Measurements from ENCODE around the gene GAB4.

GAB4 gene

DNA sequence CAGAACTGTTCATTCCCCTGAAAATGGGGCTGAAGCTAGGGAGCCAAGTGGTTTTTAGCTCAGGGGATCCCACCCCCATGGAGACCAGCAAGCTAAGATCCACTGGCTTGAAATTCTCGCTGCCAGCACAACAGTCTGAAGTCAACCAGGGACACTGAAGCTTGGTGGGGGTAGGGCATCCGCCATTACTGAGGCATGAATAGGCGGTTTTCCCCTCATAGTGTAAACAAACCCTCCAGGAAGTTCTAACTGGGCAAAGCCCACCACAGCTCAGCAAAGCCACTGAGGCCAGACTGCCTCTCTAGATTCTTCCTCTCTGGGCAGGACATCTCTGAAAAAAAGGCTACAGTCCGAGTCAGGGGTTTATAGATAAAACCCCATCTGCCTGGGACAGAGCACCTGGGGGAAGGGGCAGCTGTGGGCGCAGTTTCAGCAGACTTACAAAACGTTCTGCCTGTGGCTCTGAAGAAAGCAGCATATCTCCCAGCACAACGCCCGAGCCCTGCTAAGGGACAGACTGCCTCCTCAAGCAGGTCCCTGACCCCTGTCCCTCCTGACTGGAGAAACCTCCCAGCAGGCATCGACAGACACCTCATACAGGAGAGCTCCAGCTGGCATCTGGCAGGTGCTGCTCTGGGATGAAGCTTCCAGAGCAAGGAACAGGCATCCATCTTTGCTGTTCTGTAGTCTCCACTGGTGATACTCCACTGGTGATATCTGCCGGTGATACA lies 32.7 kb downstream of the GAB4 start:
- no peak for DNase-seq

DNA sequence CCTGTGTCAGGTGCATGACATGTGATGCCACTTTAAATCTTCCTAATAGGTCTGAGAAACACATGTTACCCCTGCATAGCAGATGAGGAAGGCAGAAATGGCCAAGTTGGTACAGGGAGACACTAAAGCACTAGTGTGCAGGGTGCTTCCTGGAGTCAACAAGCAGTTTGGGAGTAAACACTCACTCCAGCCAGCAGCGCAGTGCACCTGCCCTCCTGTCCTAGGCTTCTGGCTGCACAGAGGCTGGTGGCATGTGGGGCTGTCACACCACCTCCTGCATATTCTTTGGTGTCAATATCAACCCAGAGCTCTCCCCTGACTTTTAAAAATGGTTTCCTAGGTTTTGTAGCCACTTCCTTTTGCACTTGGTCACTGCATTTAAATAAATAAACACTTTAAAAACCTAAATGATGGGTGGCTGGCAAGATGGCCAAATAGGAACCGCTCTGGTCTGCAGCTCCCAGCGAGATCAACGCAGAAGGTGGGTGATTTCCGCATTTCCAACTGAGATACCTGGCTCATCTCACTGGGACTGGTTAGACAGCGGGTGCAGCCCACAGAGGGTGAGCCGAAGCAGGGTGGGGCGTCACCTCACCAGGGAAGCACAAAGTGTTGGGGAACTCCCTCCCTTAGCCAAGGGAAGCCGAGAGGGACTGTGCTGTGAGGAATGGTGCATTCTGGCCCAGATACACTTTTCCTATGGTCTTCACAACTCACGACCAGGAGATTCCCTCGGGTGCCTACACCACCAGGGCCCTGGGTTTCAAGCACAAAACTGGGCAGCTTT lies 33.5 kb downstream of the GAB4 start:
- no peak for DNase-seq

DNA sequence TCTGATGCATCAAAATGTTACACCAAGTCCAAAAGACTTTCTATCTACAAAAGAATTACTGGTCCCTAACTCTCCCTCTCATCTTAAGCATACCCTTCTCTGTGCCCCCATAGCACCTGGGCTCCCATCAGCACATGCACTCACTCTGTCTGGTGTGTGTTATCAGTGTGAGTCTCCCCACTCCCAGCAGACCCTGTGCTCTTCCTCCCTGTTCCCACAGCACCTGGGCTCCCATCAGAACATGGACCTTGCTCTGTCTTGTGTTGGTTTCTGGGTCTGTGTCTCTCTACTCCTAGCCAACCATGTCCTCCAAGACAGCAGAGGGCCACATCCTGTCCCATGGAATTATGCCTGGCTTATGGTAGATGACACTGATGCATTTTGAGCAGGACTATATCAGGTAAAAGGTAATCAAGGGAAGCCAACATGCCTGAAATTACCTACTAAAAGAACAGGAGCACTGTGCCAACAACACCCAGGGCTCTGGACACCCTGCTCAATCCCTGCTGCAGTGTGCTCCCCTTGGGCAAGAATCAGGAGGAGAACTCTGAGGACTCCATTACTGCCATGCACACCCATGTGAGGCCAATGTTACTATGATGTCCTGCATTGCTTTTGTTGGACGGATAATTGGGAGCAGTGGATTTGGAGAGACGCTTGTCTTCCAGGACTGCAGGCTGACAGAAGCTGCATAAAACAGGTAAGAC lies 34.3 kb downstream of the GAB4 start:
- DNase-seq, result no peak

DNA sequence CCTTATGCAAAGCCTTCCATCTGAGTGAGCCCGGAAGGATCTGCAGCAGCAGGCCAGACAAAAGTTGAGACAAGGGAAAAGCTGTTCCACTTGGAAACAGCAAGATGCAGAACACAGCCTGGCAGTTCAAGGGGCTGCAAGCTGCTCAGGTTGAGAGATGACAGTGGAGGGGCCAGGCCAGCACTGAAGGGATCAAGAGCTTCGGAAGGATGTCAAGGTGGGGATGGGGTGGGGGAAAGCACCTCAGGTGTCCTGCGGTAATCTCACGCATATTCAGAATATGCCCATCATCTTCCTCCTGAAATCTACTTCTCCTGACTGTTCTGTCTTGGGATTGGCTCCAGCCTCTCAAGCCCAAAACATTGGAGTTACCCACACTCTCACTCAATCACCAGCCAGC lies 35.7 kb downstream of the GAB4 start:
- DNase-seq, result no peak

DNA sequence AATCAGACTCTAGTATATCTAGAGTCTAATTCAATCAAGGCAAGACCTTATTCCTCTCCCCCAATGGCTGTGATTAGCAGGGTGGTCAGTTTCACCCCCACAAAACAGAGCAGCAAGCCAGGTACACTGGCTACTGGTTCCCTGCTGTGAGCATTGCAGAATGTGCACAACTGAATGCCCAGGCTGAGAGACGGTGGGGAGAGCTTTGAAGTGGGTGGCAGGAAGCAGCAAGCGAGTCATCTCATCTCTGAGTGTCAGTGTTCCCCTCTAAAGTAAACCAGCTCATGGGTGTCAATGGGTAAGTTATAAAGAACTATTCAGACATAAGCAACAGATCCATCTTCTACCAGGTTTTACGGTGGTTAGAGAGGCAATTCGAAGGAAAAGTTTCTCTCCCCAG lies 37.6 kb downstream of the GAB4 start:
- no peak for DNase-seq

DNA sequence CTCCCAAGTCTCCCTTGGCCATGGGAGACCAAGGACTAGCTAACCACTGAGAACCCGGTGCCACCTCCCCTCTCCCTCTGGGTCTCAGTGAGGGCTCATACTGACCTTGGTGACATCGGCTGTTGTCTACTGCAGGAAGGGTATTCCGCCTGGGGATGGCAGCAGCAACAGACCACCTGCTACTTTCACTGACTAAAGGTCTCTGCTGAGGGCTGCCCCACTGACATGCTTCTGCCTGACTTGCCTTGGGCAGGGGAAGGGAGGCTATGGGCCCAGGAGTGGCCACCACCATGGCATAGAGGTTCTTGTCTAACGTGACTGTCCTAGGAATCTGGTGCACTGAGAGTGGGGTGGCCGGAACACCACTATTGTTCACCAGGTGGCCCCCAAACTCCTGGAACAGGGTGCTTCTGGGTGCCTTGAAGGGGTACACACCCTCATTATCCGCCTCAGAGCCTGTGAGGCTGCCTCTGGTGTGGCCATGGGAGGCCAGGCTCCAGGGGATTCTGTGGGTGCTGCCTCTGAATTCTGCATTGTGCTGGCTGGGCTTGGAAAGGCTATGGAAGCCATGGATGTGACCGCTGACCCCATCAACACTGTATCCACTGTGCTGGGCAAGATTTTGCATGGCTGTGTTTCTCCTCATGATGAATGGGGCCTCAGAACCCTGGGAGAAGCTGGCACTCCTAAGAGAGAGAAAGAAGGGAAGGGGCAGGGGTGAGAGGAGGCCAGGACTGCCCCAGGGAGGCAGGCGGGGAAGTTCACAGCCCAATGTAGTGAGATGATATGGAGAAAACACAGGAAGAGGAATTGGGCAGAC lies 38.3 kb downstream of the GAB4 start:
- no peak for DNase-seq

DNA sequence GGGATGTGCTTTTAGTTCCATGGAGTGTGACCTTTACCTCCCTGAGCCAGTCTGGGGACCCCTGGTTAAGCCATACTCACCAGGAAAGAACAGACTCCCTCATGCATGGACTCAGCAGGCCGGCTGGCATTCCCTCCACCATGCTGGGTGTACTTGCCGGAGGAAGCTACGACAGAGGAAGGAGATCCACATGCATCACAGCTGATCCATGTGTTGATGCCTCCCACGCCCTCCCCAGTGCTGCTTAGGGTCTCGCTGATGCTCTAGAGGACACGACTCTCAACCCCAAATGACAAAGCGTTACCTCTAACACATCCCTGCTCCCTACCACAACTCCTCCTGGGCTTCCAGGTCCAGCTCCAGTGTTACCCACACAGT lies 39.8 kb downstream of the GAB4 start:
- no peak for DNase-seq

DNA sequence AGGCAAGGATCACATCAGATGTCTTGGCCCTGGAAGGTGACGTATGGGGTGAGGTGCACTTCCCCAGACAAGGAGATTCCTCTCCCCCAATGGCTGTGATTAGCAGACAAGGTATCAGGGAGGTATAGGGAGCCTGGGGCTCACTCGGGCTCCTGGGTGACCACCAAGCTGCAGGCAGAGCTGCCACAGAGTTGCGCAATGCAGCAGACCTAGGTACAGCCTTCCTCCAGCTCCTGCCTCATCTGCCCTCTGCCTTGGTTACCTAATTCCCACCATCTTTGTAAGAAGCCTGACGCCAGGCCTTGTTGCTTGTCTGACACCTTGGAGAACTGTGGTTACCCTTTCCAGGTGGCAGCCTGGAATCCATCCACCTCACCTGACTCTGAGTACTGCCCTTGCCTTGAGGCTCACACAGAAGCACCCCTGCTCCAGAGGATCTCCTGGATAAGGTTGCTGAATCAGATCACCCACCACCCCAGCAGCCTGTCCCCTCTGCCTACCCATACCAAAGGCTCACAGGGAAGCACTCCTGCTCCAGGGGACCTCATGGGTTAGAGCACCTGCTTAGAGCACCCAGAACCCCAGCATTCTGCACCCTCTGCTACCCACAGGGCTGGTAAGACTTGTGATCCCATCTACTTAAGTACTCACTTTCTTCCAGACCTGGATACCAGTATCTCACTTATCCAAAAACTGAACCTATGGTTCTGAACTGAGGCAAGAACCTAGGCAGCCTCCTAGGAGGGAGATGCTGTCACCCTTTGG lies 40.4 kb downstream of the GAB4 start:
- no peak for DNase-seq

DNA sequence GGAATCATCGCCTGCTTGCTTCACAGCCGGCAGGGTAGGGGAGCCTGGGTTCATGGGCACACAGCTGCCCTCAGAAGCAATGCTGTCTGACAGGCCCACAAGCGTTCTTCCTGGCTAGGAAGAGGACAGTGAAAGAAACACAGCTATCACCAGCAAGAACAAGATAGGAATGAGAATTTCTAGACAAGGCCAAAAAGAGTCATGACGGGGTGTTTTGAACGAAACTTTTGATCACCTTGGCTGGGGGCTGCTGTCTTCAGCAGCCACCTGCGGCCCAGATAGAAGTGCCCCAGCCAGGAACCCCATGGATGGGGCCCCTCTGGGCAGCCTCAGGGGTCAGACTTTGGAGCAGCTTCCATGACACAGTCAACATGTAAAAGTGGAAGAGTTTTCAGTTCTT lies 41.8 kb downstream of the GAB4 start:
- DNase-seq, result no peak

DNA sequence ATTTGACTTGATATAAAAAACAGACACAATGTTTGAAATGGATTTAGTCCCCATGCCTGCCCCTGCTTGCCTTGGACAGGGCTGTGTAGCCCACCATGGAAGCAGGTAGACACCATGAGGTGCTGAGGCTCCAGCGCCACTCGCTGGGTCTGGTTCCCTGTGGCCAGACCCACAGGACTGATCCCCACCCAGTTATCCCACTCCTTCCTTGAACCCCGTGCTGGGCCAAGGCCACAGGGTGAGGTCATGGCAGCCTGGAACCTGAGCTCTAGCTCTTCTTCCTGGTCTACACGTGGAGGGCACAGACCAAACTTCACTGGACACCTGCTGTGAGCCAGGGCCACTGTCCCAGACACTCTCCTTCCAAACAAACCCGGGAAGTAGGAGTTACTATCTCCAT lies 42.5 kb downstream of the GAB4 start:
- no peak for DNase-seq

DNA sequence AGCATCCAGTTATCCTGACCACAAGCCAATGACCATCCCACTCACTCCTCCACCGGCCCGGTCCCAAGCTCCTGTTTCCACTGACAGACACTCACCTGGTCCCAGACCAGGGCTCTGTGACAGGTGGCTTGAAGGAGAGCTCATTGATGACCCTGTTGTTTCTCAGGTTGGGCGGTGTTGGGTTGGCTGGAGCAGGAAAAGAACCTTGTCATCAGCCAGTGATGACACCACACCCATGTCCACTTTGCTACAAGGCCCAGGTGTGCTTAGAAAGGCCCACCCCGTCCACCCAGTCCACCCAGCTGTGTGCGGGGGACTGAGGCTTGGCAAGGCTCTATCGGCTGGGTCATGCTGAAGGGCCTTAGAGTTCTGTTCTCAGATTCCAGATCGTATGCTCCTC lies 42.9 kb downstream of the GAB4 start:
- no peak for DNase-seq

DNA sequence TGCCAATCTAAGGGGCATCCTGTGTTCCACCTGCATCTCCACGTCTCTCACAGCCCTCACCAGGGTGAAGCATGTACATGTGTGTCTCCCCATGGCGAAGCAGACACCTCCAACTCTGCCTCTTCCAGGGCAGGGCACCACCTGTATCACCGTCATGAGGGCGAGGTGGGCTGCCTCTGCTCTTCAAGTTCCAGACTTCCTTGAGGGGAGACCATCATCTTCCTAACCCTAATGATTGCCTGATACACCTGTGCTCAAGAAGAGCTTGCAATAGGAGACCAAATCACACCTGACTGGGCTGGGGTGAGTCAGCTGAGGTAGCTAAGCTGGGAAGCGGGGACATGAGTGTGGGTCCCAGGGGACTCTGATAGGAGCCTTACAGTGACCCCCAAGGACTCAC lies 43.7 kb downstream of the GAB4 start:
- DNase-seq, result no peak

DNA sequence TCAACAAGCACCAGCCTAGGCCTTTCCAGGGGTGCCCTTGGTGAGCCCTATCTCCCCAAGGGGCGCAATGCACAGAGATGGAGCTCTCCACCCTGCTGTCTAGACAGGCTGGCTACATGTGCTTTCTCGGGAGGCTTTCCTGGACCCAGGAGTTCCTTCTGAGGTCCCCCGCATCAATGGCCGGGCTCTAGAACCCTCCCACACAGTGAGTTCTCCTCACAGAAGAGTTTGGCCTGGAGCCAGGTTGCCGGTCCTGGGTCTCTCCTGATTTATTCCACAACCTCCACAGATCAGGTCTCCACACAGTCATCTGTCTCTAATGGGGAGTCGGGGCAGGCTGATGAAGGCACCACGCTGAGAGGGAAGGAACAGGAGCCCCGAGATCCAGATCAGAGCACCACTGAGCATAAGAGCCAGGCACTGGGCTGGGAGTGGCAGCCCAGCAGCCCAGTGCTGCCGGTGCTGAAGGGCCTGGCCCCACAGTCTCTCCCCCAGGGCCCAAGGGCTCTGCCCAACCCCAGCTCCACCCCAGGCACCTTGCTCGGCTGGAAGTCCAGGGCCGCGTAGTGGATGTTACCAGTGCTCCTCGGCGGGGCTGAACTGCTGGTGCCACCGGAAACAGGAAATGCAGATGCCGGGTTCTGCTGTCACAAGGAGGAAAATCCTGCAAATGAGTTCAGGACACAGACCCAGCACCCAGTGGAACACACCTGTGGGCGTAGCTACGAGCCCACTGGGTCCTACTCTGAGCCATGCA lies 44.7 kb downstream of the GAB4 start:
- DNase-seq, result no peak

DNA sequence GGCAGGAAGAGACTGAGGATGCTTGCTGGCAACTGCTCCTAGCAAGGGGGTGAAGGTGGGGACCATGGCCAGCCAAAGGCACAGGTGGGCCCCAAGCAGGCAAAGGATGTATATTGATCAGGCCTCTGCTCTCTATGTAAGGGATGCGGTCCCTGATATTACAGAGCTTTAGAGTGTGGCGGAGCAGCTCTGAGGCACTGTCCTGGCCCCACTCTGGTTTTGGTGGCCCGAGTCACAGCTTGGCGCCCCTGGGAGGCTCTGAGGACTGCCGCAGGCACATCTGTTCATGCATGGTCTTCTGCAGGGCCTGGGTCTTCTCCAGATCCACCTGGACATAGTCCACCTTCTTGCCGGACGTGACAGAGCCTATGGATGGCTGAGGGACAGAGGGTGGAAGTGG lies 45.5 kb downstream of the GAB4 start:
- DNase-seq, result no peak

DNA sequence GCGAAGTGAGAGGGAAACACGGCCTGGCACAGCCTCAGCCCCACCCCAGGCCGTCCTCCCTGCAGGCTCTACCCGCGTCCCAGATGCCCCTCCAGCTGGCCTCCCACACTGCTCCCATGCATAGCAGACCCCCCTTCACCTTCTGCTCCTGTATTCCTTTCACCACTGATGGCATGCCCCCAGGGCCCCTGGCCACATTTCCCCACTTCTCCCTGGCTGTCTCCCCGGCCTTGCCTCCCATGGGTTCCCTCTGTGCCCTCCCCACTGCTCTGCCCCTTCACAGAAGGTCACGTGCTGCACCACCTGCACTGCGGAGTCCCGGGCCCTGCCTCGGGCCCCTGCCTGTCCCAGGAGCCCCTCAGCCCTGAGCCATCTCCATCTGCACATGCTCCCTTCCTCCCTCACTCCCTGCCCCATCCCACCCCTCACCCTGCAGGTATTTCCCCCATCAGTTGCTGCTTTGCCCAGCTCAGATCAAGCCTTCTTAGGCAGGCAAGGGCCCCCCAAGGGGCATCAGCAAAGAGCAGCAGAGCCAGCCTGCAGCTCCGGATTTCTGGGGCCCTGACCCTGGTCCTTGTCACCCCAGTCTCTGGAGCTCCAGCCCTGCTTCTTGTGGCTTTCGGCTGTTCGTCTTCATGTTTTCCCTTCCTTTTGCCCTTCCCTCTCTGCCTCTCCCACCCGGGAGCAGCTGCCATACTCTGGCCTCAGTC lies 46.4 kb downstream of the GAB4 start:
- DNase-seq, result no peak

DNA sequence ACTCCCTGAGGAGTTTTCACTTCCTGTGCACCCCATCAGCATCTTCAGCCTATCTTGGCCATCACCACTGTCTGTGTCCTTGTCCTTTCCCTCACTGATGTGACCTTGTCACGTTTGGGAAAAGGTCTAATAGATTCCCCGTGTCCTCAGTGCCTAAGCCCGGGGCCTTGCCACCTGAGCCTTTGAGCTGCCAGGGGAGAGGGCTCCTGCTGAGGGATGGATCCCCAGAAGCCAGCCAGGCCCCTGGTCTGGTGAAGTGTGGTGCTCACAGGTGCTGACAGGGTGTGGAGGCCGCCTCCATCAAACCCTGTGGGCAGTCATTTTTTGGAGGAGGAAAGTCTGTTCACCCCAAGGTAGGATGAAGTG lies 47.2 kb downstream of the GAB4 start:
- DNase-seq, result no peak

DNA sequence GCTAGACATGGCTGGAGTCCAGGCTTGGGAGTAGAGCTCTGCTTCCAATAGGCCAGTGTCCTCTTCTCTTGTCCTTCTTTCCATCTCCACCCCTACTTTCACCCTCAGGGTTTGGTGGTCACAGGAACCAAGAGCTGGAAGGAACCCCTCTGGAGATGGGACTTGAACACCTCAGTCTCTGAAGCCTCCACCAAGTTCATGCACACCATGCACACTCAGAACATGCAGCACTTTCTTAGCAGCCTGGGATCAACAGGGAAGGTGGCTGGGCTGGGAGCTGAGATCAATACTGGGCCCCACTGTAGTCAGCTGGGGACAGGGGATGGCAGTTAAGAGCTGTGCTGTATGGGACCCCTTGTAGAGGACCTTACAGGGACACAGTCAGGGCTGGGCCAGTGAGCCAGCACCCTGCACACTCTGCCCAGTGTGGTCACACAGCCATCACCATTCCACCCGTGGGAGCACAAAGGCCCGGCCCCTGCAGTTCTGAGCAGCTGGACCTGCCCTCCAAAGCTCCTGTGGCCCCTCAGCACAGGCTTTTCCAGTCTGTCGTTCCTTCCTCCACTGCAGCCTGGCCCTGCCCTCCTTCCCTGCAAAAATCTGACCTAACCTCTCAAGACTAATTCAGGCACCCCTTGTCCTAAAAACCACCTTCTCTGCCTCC lies 47.7 kb downstream of the GAB4 start:
- DNase-seq, result no peak

DNA sequence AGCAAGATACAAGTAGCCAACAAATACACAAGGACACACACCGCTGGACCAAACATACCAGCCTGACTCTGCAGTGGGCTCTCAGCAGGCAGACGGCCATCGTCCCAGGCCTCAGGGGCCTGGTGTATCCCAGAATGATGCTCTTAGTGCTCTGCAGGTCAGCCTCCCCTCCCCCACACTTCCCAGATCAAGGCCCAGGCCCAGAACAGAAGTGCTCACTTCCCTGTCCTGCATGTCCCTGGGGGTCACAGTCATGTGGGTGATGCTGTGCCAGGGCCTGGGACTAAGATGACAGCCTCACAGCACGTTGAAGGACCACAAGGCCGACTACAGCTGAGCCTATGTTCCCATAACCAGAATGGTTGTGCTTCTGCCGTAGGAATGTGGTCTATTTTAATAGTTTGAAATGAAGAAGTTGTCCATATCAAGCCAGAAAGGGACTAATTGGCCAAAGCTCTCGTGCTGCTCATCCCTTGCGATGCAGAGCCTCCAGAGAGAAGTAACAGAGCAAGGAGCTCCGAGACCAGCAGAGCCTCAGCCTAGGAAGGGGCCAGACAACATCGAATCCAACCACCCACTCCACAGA lies 48.6 kb downstream of the GAB4 start:
- no peak for DNase-seq

DNA sequence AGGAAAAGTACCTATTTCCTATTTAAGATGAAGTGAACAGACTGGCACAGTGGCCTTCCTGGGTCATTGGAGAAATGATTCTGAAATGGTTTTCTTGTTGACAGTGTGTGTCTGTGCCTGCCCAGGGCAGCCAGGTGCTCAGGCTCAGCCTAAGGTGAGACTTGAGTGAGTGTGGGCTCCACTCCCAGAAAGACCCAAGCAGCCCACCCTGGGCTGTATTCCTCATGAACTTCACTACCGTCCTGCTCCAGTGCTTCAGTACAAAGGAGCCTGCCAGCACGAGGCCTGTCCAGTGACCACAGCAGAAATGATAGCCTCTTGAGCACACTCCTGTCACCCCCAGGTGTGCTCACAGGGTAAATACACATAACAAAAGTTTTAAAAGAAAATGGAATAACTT lies 49.5 kb downstream of the GAB4 start:
- no peak for DNase-seq

DNA sequence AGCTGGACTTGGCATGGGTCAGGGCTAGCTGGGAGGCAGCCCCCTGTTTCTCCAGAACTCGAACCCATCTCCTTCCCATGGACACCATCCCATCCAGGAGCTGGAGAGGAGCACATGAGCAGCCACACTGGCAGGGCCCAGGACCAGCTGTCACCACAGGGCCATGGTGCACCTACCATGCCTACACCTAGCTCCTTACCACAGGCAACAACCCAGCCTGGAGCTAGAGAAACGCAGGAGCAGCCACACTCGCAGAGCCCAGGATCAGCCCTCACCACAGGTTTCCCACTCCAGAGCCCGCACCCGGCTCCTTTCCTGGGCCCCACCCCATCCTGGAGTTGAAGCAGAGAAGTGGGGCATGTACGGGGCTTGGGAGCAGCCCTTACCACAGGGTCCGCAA lies 50.2 kb downstream of the GAB4 start:
- DNase-seq, result no peak

Data from central memory CD4-positive, alpha-beta T cell (primary cell).